GM18526 (cell line): ENCODE measurements around the gene NAALADL2.

Experiments
- POLR2A ChIP-seq: IDR thresholded peaks from 3 replicates; pipeline ENCODE4 v1.6.1; 2011; ENCODE audit not compliant: insufficient read length; ENCODE audit errors: extremely low read depth

NAALADL2 gene

GRCh38 chr3:175485436-175485835 is 626.3 kb downstream of the NAALADL2 start:
- no peak for TF ChIP-seq POLR2A

- TF ChIP-seq POLR2A: no peak
These were observed 627.1 kb downstream of the NAALADL2 start for GRCh38 chr3:175486255-175486654.

GRCh38 chr3:175489406-175489805 is 630.3 kb downstream of the NAALADL2 start:
- no peak for TF ChIP-seq POLR2A

GRCh38 chr3:175493301-175493700 is 634.2 kb downstream of the NAALADL2 start:
- no peak for TF ChIP-seq POLR2A

- no peak for TF ChIP-seq POLR2A
These were observed 636.2 kb downstream of the NAALADL2 start for GRCh38 chr3:175495331-175495730.

- TF ChIP-seq POLR2A: no peak
These were observed 643.0 kb downstream of the NAALADL2 start for GRCh38 chr3:175502155-175502554.

GRCh38 chr3:175511219-175511785 is 652.2 kb downstream of the NAALADL2 start:
- TF ChIP-seq POLR2A: no peak

GRCh38 chr3:175512700-175513099 is 653.6 kb downstream of the NAALADL2 start:
- TF ChIP-seq POLR2A: no peak

GRCh38 chr3:175518459-175518858 is 659.3 kb downstream of the NAALADL2 start:
- TF ChIP-seq POLR2A: no peak

- no peak for TF ChIP-seq POLR2A
These were observed 662.3 kb downstream of the NAALADL2 start for GRCh38 chr3:175521406-175521805.

GRCh38 chr3:175526191-175526590 is 667.1 kb downstream of the NAALADL2 start:
- TF ChIP-seq POLR2A: no peak

- TF ChIP-seq POLR2A: no peak
These were observed 667.6 kb downstream of the NAALADL2 start for GRCh38 chr3:175526609-175527280.

GRCh38 chr3:175535351-175535750 is 676.2 kb downstream of the NAALADL2 start:
- no peak for TF ChIP-seq POLR2A

GRCh38 chr3:175546115-175546514 is 687.0 kb downstream of the NAALADL2 start:
- TF ChIP-seq POLR2A: no peak

- no peak for TF ChIP-seq POLR2A
These were observed 693.8 kb downstream of the NAALADL2 start for GRCh38 chr3:175552929-175553328.

- TF ChIP-seq POLR2A: no peak
These were observed 695.7 kb downstream of the NAALADL2 start for GRCh38 chr3:175554801-175555200.

- TF ChIP-seq POLR2A: no peak
These were observed 699.1 kb downstream of the NAALADL2 start for GRCh38 chr3:175558261-175558660.
